Lower leg skin (tissue), 3 donors: ENCODE data around the gene RPL6.

Source experiments
- POLR2A ChIP-seq, 2 donors: fragments of 450-650 bp; IDR thresholded peaks; one replicate each; pipeline ENCODE4 v1.6.1; 2016 to 2017; ENCODE audit warnings: antibody characterized with exemption in 2 of 2, mild to moderate bottlenecking in 1 of 2, moderate library complexity in 1 of 2
- TF ChIP-seq, protein P1 (sequence below), 3 donors: fragments of 450-650 bp; IDR thresholded peaks; one replicate each; pipeline ENCODE4 v1.5.1; 2016; ENCODE audit warnings: antibody characterized with exemption in 3 of 3, mild to moderate bottlenecking in 3 of 3, moderate library complexity in 2 of 3

- TF ChIP-seq, protein P1, sequence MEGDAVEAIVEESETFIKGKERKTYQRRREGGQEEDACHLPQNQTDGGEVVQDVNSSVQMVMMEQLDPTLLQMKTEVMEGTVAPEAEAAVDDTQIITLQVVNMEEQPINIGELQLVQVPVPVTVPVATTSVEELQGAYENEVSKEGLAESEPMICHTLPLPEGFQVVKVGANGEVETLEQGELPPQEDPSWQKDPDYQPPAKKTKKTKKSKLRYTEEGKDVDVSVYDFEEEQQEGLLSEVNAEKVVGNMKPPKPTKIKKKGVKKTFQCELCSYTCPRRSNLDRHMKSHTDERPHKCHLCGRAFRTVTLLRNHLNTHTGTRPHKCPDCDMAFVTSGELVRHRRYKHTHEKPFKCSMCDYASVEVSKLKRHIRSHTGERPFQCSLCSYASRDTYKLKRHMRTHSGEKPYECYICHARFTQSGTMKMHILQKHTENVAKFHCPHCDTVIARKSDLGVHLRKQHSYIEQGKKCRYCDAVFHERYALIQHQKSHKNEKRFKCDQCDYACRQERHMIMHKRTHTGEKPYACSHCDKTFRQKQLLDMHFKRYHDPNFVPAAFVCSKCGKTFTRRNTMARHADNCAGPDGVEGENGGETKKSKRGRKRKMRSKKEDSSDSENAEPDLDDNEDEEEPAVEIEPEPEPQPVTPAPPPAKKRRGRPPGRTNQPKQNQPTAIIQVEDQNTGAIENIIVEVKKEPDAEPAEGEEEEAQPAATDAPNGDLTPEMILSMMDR (IDR thresholded peaks at IDR 0.05): no peak
- TF ChIP-seq POLR2A (IDR thresholded peaks at IDR 0.05): no peak
Observed at GRCh38 chr12:112389228-112389627, 20.2 kb downstream of the RPL6 start.
